ENCODE results near the gene NPDC1. TPM values are rescaled to one million over a fixed set of nuclear protein-coding genes. Genes with fewer than 3 reads are reported as not detected.

The NPDC1 gene
- total RNA-seq, 2 donors from 2014 or later, result 11.2 to 41.7 TPM

GRCh38 chr9:137026828-137027227 lies 19.1 kb downstream of the NPDC1 start:
- H3K27me3 Mint-ChIP-seq, result no peaks in the 10 kb centered on the region
- H3K36me3 Mint-ChIP-seq, result no peaks in the 10 kb centered on the region
- H3K9me3 Mint-ChIP-seq, result no peaks in the 10 kb centered on the region
- ATAC-seq (no peak), DNase-seq (ENCODE audit: low spot score) (no peak)
- peak overlapping the region; percentile 87 for H3K4me3 Mint-ChIP-seq
- peaks cover 19 to 30% of the 10 kb centered on the region in 2 donors for H3K4me1 Mint-ChIP-seq (ENCODE audit: low read depth in 2 of 2)
- peak overlapping the region in 1 of 2 donors; percentile 31 for H3K27ac Mint-ChIP-seq

GRCh38 chr9:137026384-137026783 lies 19.6 kb downstream of the NPDC1 start:
- Mint-ChIP-seq H3K4me3 (peak overlapping the region; percentile 27), H3K4me1 (ENCODE audit: low read depth in 2 of 2) (peaks cover 17 to 29% of the 10 kb centered on the region in 2 donors), H3K9me3 (no peaks in the 10 kb centered on the region), H3K36me3 (no peaks in the 10 kb centered on the region), H3K27me3 (no peaks in the 10 kb centered on the region), H3K27ac (no peak overlapping the region)
- DNase-seq (ENCODE audit: low spot score) (no peak), ATAC-seq (no peak)

- H3K4me1 Mint-ChIP-seq (ENCODE audit: low read depth in 2 of 2), result peaks cover 12 to 26% of the 10 kb centered on the region in 2 donors
- no peak for DNase-seq (ENCODE audit: low spot score)
- no peaks in the 10 kb centered on the region for H3K27me3 Mint-ChIP-seq
- no peak overlapping the region for H3K27ac Mint-ChIP-seq
- no peak for ATAC-seq
- no peaks in the 10 kb centered on the region for H3K36me3 Mint-ChIP-seq
- H3K4me3 Mint-ChIP-seq, result no peak overlapping the region
- no peaks in the 10 kb centered on the region for H3K9me3 Mint-ChIP-seq
These were observed 20.4 kb downstream of the NPDC1 start for GRCh38 chr9:137025517-137025966.

- no peak for ATAC-seq
- H3K27ac Mint-ChIP-seq, result no peak overlapping the region
- H3K36me3 Mint-ChIP-seq, result no peaks in the 10 kb centered on the region
- no peak overlapping the region for H3K4me3 Mint-ChIP-seq
- DNase-seq (ENCODE audit: low spot score), result no peak
- H3K27me3 Mint-ChIP-seq, result no peaks in the 10 kb centered on the region
- peaks cover 0 to 12% of the 10 kb centered on the region in 2 donors for H3K4me1 Mint-ChIP-seq (ENCODE audit: low read depth in 2 of 2)
- H3K9me3 Mint-ChIP-seq, result no peaks in the 10 kb centered on the region
These were observed 22.4 kb downstream of the NPDC1 start for GRCh38 chr9:137023583-137023991.

- H3K27me3 Mint-ChIP-seq, result no peaks in the 10 kb centered on the region
- DNase-seq (ENCODE audit: low spot score) (no peak), ATAC-seq (no peak)
- H3K36me3 Mint-ChIP-seq, result no peaks in the 10 kb centered on the region
- H3K9me3 Mint-ChIP-seq, result no peaks in the 10 kb centered on the region
- peaks cover 0 to 12% of the 10 kb centered on the region in 2 donors for H3K4me1 Mint-ChIP-seq (ENCODE audit: low read depth in 2 of 2)
- H3K4me3 Mint-ChIP-seq, result no peak overlapping the region
- no peak overlapping the region for H3K27ac Mint-ChIP-seq
These were observed 22.8 kb downstream of the NPDC1 start for GRCh38 chr9:137023157-137023556.

- Mint-ChIP-seq H3K4me3 (no peak overlapping the region), H3K36me3 (no peaks in the 10 kb centered on the region), H3K4me1 (ENCODE audit: low read depth in 2 of 2) (peaks cover 0 to 12% of the 10 kb centered on the region in 2 donors), H3K9me3 (no peaks in the 10 kb centered on the region), H3K27ac (no peak overlapping the region), H3K27me3 (no peaks in the 10 kb centered on the region)
- no peak for ATAC-seq
- no peak for DNase-seq (ENCODE audit: low spot score)
These were observed 23.3 kb downstream of the NPDC1 start for GRCh38 chr9:137022662-137023008.

GRCh38 chr9:137021979-137022661 lies 23.9 kb downstream of the NPDC1 start:
- no peaks in the 10 kb centered on the region for H3K27me3 Mint-ChIP-seq
- DNase-seq (ENCODE audit: low spot score) (peak; percentile 85), ATAC-seq (peak; percentile 88 to 89)
- peaks cover 0 to 10% of the 10 kb centered on the region in 2 donors for H3K4me1 Mint-ChIP-seq (ENCODE audit: low read depth in 2 of 2)
- no peaks in the 10 kb centered on the region for H3K9me3 Mint-ChIP-seq
- no peak overlapping the region for H3K27ac Mint-ChIP-seq
- H3K36me3 Mint-ChIP-seq, result no peaks in the 10 kb centered on the region
- H3K4me3 Mint-ChIP-seq, result no peak overlapping the region

GRCh38 chr9:137021568-137021978 lies 24.4 kb downstream of the NPDC1 start:
- no peak for ATAC-seq
- Mint-ChIP-seq H3K27me3 (no peaks in the 10 kb centered on the region), H3K36me3 (no peaks in the 10 kb centered on the region), H3K4me1 (ENCODE audit: low read depth in 2 of 2) (peaks cover 0 to 8% of the 10 kb centered on the region in 2 donors), H3K9me3 (no peaks in the 10 kb centered on the region), H3K4me3 (no peak overlapping the region), H3K27ac (no peak overlapping the region)
- no peak for DNase-seq (ENCODE audit: low spot score)

GRCh38 chr9:137020771-137021567 lies 25.0 kb downstream of the NPDC1 start:
- ATAC-seq (no peak), DNase-seq (ENCODE audit: low spot score) (no peak)
- Mint-ChIP-seq H3K4me3 (no peak overlapping the region), H3K9me3 (no peaks in the 10 kb centered on the region), H3K4me1 (ENCODE audit: low read depth in 2 of 2) (peaks cover 0 to 8% of the 10 kb centered on the region in 2 donors), H3K36me3 (no peaks in the 10 kb centered on the region), H3K27ac (no peak overlapping the region), H3K27me3 (no peaks in the 10 kb centered on the region)

- Mint-ChIP-seq H3K4me1 (ENCODE audit: low read depth in 2 of 2) (peaks cover 0 to 8% of the 10 kb centered on the region in 2 donors), H3K9me3 (no peaks in the 10 kb centered on the region), H3K27ac (no peak overlapping the region), H3K36me3 (no peaks in the 10 kb centered on the region), H3K27me3 (no peaks in the 10 kb centered on the region), H3K4me3 (no peak overlapping the region)
- ATAC-seq, result no peak
- DNase-seq (ENCODE audit: low spot score), result no peak
These were observed 25.9 kb downstream of the NPDC1 start for GRCh38 chr9:137019891-137020683.

GRCh38 chr9:137018761-137019559 lies 27.0 kb downstream of the NPDC1 start:
- no peak for DNase-seq (ENCODE audit: low spot score)
- no peak overlapping the region for H3K4me3 Mint-ChIP-seq
- ATAC-seq, result no peak
- H3K36me3 Mint-ChIP-seq, result no peaks in the 10 kb centered on the region
- no peaks in the 10 kb centered on the region for H3K9me3 Mint-ChIP-seq
- H3K27me3 Mint-ChIP-seq, result no peaks in the 10 kb centered on the region
- no peak overlapping the region for H3K27ac Mint-ChIP-seq
- H3K4me1 Mint-ChIP-seq (ENCODE audit: low read depth in 2 of 2), result peaks cover 0 to 8% of the 10 kb centered on the region in 2 donors

GRCh38 chr9:137017791-137018497 lies 28.0 kb downstream of the NPDC1 start:
- H3K4me3 Mint-ChIP-seq, result no peak overlapping the region
- ATAC-seq, result no peak
- no peaks in the 10 kb centered on the region for H3K36me3 Mint-ChIP-seq
- DNase-seq (ENCODE audit: low spot score), result no peak
- H3K4me1 Mint-ChIP-seq (ENCODE audit: low read depth in 2 of 2), result peaks cover 0 to 7% of the 10 kb centered on the region in 2 donors
- no peaks in the 10 kb centered on the region for H3K27me3 Mint-ChIP-seq
- H3K27ac Mint-ChIP-seq, result no peak overlapping the region
- H3K9me3 Mint-ChIP-seq, result no peaks in the 10 kb centered on the region

- H3K9me3 Mint-ChIP-seq, result no peaks in the 10 kb centered on the region
- no peak overlapping the region for H3K27ac Mint-ChIP-seq
- peaks cover 0 to 3% of the 10 kb centered on the region in 2 donors for H3K4me1 Mint-ChIP-seq (ENCODE audit: low read depth in 2 of 2)
- no peaks in the 10 kb centered on the region for H3K27me3 Mint-ChIP-seq
- H3K36me3 Mint-ChIP-seq, result no peaks in the 10 kb centered on the region
- DNase-seq (ENCODE audit: low spot score) (no peak), ATAC-seq (no peak)
- H3K4me3 Mint-ChIP-seq, result no peak overlapping the region
These were observed 28.9 kb downstream of the NPDC1 start for GRCh38 chr9:137017071-137017470.
